K562 (cell line): ENCODE results near the gene ELMO3. TPM values are rescaled to one million over a fixed set of nuclear protein-coding genes. Genes with fewer than 3 reads are reported as not detected.
A peak's percentile ranks its signal among the peaks of the same experiment; 100 is the strongest.

ENCODE experiments used
- AFF1 ChIP-seq, 2 experiments: fragments of 450-650 bp; IDR thresholded peaks; 2 replicates each; pipeline ENCODE4 v1.6.1; 2018; ENCODE audit warnings: mild to moderate bottlenecking in 2 of 2, low read depth in 1 of 2; ENCODE audit not compliant: partially characterized antibody in 2 of 2
- BRD4 ChIP-seq: fragments of 200-600 bp; sonication (generic); IDR thresholded peaks from 2 replicates; pipeline ENCODE4 v1.6.1; 2017; ENCODE audit warnings: inconsistent platforms
- CBX5 ChIP-seq: IDR thresholded peaks from 2 replicates; pipeline ENCODE4 v1.6.1; 2014; ENCODE audit warnings: low read depth, borderline replicate concordance
- CC2D1A ChIP-seq: fragments of 450-650 bp; IDR thresholded peaks from 2 replicates; pipeline ENCODE4 v1.6.1; 2017; ENCODE audit warnings: mild to moderate bottlenecking
- MLX ChIP-seq, 2 experiments: fragments of 450-650 bp in 1 of 2; sonication (generic) in 1 of 2; formaldehyde crosslinking; conservative IDR thresholded peaks; 2 replicates each; pipeline versions ENCODE4 v1.4.0 to v1.8.1; 2020 to 2022; ENCODE audit warnings: mild to moderate bottlenecking in 1 of 2, missing genetic modification reagents in 1 of 2
- RB1 ChIP-seq: fragments of 450-650 bp; IDR thresholded peaks from 2 replicates; pipeline ENCODE4 v1.6.1; 2017; ENCODE audit warnings: low read depth, mild to moderate bottlenecking
- UBTF ChIP-seq, 2 experiments: IDR thresholded peaks; 2 replicates each; pipeline ENCODE4 v1.6.1; 2012; ENCODE audit warnings: improper control_type of control experiment in 2 of 2, low read depth in 2 of 2, low read length in 2 of 2, borderline replicate concordance in 1 of 2
- ZBTB40 ChIP-seq, 2 experiments: fragments of 450-650 bp in 1 of 2; sonication (generic) in 1 of 2; formaldehyde crosslinking in 1 of 2; IDR thresholded peaks; 2 replicates each; pipeline versions ENCODE4 v1.7.1 to v1.9.0; 2016 to 2022; ENCODE audit warnings: inconsistent platforms in 1 of 2, mild to moderate bottlenecking in 1 of 2, missing genetic modification reagents in 1 of 2
- ZBTB7A ChIP-seq: IDR thresholded peaks from 2 replicates; pipeline ENCODE4 v1.6.1; 2011; ENCODE audit warnings: low read depth, mild to moderate bottlenecking, low read length, moderate library complexity, borderline replicate concordance; ENCODE audit not compliant: control insufficient read depth
- ZNF707 ChIP-seq: fragments of 250-450 bp; sonication (Bioruptor Pico); conservative IDR thresholded peaks from 2 replicates; pipeline ENCODE4 v1.8.0; 2022; ENCODE audit warnings: inconsistent platforms, mild to moderate bottlenecking, moderate library complexity
- polyA plus RNA-seq, 8 experiments: library from polyadenylated mRNA; depleted of rRNA in 4 of 8; stranded (reverse) in 5 of 8; unstranded in 3 of 8; fragments of >200 nt; fragmentation: Nextera tagmentation in 2 of 8; fragmentation: Illumina TruSeq in 1 of 8; extraction: Ambion mirVana in 2 of 8; extraction: Trizol in 1 of 8; gene quantifications; 2 replicates each; pipeline versions ENCODE4 v1.2.1 to v1.2.3, GENCODE V29; 2011 to 2014; ENCODE audit warnings: inconsistent platforms in 1 of 8, missing spikeins in 1 of 8
- total RNA-seq, 7 experiments: library from RNA; depleted of rRNA in 6 of 7; stranded (reverse); fragments of >200 nt in 6 of 7; fragmentation: Illumina TruSeq in 2 of 7; extraction: Trizol in 2 of 7; gene quantifications; 2 replicates each; pipeline versions ENCODE4 v1.2.1 to v1.2.3, GENCODE V29; 2011 to 2021; ENCODE audit warnings: low replicate concordance in 1 of 7

The ELMO3 gene
- total and polyA plus RNA-seq, 9 of the 15 experiments (the other 6 are each of a cell fraction or from before 2014, with no cell fraction given): 0.04 to 5.1 (median 1.5) TPM

GRCh38 chr16:67169642-67170167 lies 29.2 kb upstream of the ELMO3 start (continued):
- TF ChIP-seq AFF1 (IDR thresholded peaks at IDR 0.05; ENCODE audit: low read depth in 1 of 2, partially characterized antibody in 2 of 2) (peak in 1 of 2 experiments; percentile 27), CBX5 (no peak), ZNF707 (no peak; the same call in 1 of the 2 replicates), MLX (CRISPR knock-in tag; conservative IDR thresholded peaks at IDR 0.05) (no peak), UBTF (IDR thresholded peaks at IDR 0.05; ENCODE audit: borderline replicate concordance in 1 of 2, low read depth in 2 of 2, low read length in 2 of 2) (no peak), CC2D1A (0 out of 2 replicates have a peak, but pooled peaks have one; percentile 11), ZBTB7A (peak; percentile 96; the same call in 1 of the 2 replicates), RB1 (0 out of 2 replicates have a peak, but pooled peaks have one; percentile 29), BRD4 (no peak), ZBTB40 (IDR thresholded peaks at IDR 0.05) (no peak), ZBTB40 (CRISPR knock-in tag; IDR thresholded peaks at IDR 0.05) (no peak)
